Mesothelial cell of epicardium (in vitro differentiated cells): ENCODE measurements around the gene MASP2. TPM values are rescaled to one million over a fixed set of nuclear protein-coding genes. Genes with fewer than 3 reads are reported as not detected.
A peak's percentile ranks its signal among the peaks of the same experiment; 100 is the strongest.

ENCODE experiments used
- DNase-seq, 2 experiments: peaks; one replicate each; pipeline ENCODE4 v3.0.0; 2021; ENCODE audit warnings: low spot score in 2 of 2; ENCODE audit not compliant: unreplicated experiment in 2 of 2
- H3K27ac Mint-ChIP-seq: 2 replicates; pipeline ENCODE4 v1.8.0; 2021; ENCODE audit warnings: mixed read lengths
- H3K27me3 Mint-ChIP-seq: 2 replicates; pipeline ENCODE4 v1.8.0; 2021; ENCODE audit warnings: low read depth, mixed read lengths
- H3K36me3 Mint-ChIP-seq: 2 replicates; pipeline ENCODE4 v1.8.0; 2021; ENCODE audit warnings: mixed read lengths
- H3K4me1 Mint-ChIP-seq: 2 replicates; pipeline ENCODE4 v1.8.0; 2021; ENCODE audit warnings: mixed read lengths
- H3K4me3 Mint-ChIP-seq: 2 replicates; pipeline ENCODE4 v1.8.0; 2021; ENCODE audit warnings: mild to moderate bottlenecking, moderate library complexity, mixed read lengths
- H3K9me3 Mint-ChIP-seq: 2 replicates; pipeline ENCODE4 v1.8.0; 2021; ENCODE audit warnings: mixed read lengths
- CTCF ChIP-seq: fragments of 200-600 bp; sonication (generic); IDR thresholded peaks from one replicate; pipeline ENCODE4 v1.5.0; 2021; ENCODE audit warnings: antibody characterized with exemption; ENCODE audit not compliant: unreplicated experiment
- total RNA-seq: library from RNA; stranded (reverse); gene quantifications from 3 replicates; pipeline ENCODE4 v1.2.1, GENCODE V29; 2021

The MASP2 gene
- total RNA-seq, 1 donor from 2014 or later: 0.20 TPM

GRCh38 chr1:11059155-11059967 is 12.3 kb upstream of the MASP2 start:
- Mint-ChIP-seq H3K9me3 (no peaks in the 10 kb centered on the region), H3K27me3 (no peaks in the 10 kb centered on the region), H3K36me3 (peaks cover 3% of the 10 kb centered on the region), H3K27ac (peak overlapping the region; percentile 85), H3K4me3 (peak overlapping the region; percentile 93), H3K4me1 (peaks cover 16% of the 10 kb centered on the region)
- DNase-seq: peak in 1 of 2 experiments; percentile 48
- TF ChIP-seq CTCF: no peak

DNA sequence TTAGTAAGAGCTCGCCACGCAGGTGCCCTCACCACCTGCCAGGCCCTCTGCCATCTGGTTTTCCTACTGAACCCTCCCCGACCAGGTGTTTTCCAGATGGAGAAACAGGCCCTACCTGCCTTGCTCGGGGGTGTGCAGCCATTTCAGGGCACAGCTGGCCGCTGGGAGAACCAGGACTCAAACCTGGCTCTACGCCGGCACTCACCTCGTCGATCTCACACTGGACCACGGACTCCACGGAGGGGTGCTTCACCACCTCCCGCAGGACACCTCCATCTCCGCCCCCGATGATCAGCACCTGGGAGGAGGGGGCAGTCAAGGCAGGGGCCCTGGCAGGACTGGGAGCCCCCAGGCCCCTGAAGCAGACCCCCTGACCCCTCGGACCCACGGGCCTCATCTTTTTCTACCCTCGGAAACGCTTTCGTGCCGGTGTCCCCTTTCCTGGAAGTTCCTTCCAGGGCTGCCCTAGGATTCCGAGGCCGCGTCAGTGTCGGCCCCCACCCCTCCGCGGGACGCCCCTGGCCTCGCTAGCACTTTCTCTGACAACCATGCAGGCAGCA is 11.6 kb upstream of the MASP2 start:
- DNase-seq: no peak
- no peak for TF ChIP-seq CTCF
- Mint-ChIP-seq H3K27ac (peak overlapping the region; percentile 85), H3K4me3 (peak overlapping the region; percentile 93), H3K9me3 (no peaks in the 10 kb centered on the region), H3K4me1 (peaks cover 16% of the 10 kb centered on the region), H3K27me3 (no peaks in the 10 kb centered on the region), H3K36me3 (peaks cover 4% of the 10 kb centered on the region)

GRCh38 chr1:11058026-11058425 is 11.0 kb upstream of the MASP2 start:
- Mint-ChIP-seq H3K9me3 (no peaks in the 10 kb centered on the region), H3K27ac (no peak overlapping the region), H3K4me3 (peak overlapping the region; percentile 93), H3K27me3 (no peaks in the 10 kb centered on the region), H3K36me3 (peaks cover 4% of the 10 kb centered on the region), H3K4me1 (peaks cover 16% of the 10 kb centered on the region)
- no peak for DNase-seq
- TF ChIP-seq CTCF: no peak

- Mint-ChIP-seq H3K27ac (no peak overlapping the region), H3K9me3 (no peaks in the 10 kb centered on the region), H3K4me3 (peak overlapping the region; percentile 28), H3K27me3 (no peaks in the 10 kb centered on the region), H3K36me3 (peaks cover 3% of the 10 kb centered on the region), H3K4me1 (peaks cover 16% of the 10 kb centered on the region)
- no peak for TF ChIP-seq CTCF
- no peak for DNase-seq
These were observed 10.4 kb upstream of the MASP2 start for GRCh38 chr1:11057477-11057876.

- no peak for DNase-seq
- Mint-ChIP-seq H3K27ac (no peak overlapping the region), H3K4me3 (no peak overlapping the region), H3K36me3 (peaks cover 3% of the 10 kb centered on the region), H3K27me3 (peaks cover 6% of the 10 kb centered on the region), H3K9me3 (no peaks in the 10 kb centered on the region), H3K4me1 (peaks cover 16% of the 10 kb centered on the region)
- TF ChIP-seq CTCF: no peak
These were observed 9.5 kb upstream of the MASP2 start for GRCh38 chr1:11056504-11056903.
